GM12864 (cell line): Measurements from ENCODE around the gene PCDHGA7.
"Not testable (repeated sequence)": the region's sequence is repeated elsewhere in the genome, so short reads cannot be mapped to it uniquely, and the experiment has no call there.

Experiments
- DNase-seq: peaks from one replicate; pipeline ENCODE4 v3.0.0-alpha.2; 2011; ENCODE audit warnings: low read depth
- H3K4me3 ChIP-seq: 2 replicates; pipeline ENCODE4 v1.5.1; 2011; ENCODE audit warnings: mild to moderate bottlenecking, low read depth, low read length, control low read depth
- CTCF ChIP-seq: IDR thresholded peaks from 2 replicates; pipeline ENCODE4 v1.5.1; 2011; ENCODE audit warnings: low read depth, mild to moderate bottlenecking, moderate library complexity, low read length, control low read depth, inconsistent platforms; ENCODE audit errors: missing control alignments

The PCDHGA7 gene

GRCh38 chr5:141409598-141410306 lies 27.2 kb downstream of the PCDHGA7 start:
- no peak overlapping the region for H3K4me3 ChIP-seq
- no peak for DNase-seq
- no peak for TF ChIP-seq CTCF

GRCh38 chr5:141411575-141411974 lies 29.0 kb downstream of the PCDHGA7 start:
- no peak overlapping the region for H3K4me3 ChIP-seq
- no peak for DNase-seq
- no peak for TF ChIP-seq CTCF

- DNase-seq = peak; percentile 70
- peak; percentile 83 for TF ChIP-seq CTCF
- peak within 1 kb of the TSS; percentile 77 for H3K4me3 ChIP-seq
Measured at GRCh38 chr5:141412854-141413539, 30.5 kb downstream of the PCDHGA7 start, which contains the start of gene PCDHGA10. PCDHGA10 (plus strand) TSS chr5:141412987; CDS start chr5:141413176, 189 bp downstream.

GRCh38 chr5:141413540-141414069 lies 31.1 kb downstream of the PCDHGA7 start:
- H3K4me3 ChIP-seq = peak overlapping the region; percentile 77
- no peak for TF ChIP-seq CTCF
- DNase-seq = no peak

- DNase-seq, H3K4me3 ChIP-seq: not testable (repeated sequence)
Measured at GRCh38 chr5:141414548-141415274, 32.2 kb downstream of the PCDHGA7 start.

- DNase-seq = not testable (repeated sequence)
- H3K4me3 ChIP-seq = peak overlapping the region; percentile 37
Measured at GRCh38 chr5:141415275-141415618, 32.7 kb downstream of the PCDHGA7 start.

GRCh38 chr5:141417494-141418172 lies 35.1 kb downstream of the PCDHGA7 start, which contains the start of gene PCDHGB7:
PCDHGB7 (plus strand) TSS chr5:141417677; CDS start chr5:141417860, 183 bp downstream.
- H3K4me3 ChIP-seq = peak within 1 kb of the TSS; percentile 52
- TF ChIP-seq CTCF = peak; percentile 78
- not testable (repeated sequence) for DNase-seq
